Stimulated activated CD8-positive, alpha-beta memory T cell treated with anti-CD3 and anti-CD28 coated beads, Interleukin-12 subunit alpha, Interleukin-12 subunit beta, amount 100 ng/mL, for 1 hour (primary cell): ENCODE results near the gene ZSWIM7.

Experiments
- DNase-seq: peaks from one replicate; pipeline ENCODE4 v3.0.0-alpha.2; 2020; ENCODE audit warnings: low read depth

The ZSWIM7 gene, protein sequence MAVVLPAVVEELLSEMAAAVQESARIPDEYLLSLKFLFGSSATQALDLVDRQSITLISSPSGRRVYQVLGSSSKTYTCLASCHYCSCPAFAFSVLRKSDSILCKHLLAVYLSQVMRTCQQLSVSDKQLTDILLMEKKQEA

DNA sequence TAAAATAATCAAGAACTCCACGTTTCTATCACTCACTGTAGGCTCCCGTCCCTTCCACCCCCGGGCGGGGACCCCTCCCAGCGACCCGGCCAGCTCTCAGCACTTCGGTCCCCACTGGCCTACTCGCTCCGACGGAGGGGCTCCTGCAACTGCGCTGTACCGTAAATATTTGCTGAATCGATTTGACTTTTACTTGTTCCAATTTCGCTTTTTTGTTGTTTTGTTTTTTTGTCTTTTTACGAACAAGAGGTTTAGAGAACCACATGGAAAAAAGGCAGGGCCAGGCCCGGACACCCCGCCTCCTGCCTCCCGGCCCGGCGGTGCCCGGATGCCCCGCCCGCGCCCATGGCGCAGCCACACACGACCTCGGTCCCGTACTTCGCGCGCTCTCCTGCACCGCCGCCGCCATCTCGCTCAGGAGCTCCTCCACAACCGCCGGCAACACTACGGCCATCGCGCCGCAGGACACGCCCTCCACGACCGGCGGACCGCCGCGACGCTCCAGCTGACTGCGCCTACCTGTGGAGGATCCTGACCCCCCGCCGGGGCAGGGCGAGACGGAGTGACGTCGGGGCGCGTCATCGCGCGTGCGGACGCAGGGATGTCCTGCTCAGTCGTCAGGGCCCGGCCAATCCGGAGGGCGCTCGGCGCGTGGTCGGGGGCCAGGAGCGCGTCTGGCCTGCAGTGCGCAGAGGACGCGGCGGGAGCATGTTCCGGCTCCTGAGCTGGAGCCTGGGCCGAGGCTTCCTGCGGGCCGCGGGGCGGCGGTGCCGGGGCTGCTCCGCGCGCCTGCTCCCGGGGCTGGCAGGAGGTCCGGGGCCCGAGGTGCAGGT, at the start of gene ZSWIM7, which contains the start of gene TTC19:
Gene ZSWIM7 (minus strand): TSS at position 564 of the 833 bp plus-strand sequence. CDS start 110 bp downstream, at position 454.
Gene TTC19 (plus strand): TSS at position 684 of the 833 bp plus-strand sequence. CDS start 25 bp downstream, at position 709.
- DNase-seq, result peak; percentile 80

DNA sequence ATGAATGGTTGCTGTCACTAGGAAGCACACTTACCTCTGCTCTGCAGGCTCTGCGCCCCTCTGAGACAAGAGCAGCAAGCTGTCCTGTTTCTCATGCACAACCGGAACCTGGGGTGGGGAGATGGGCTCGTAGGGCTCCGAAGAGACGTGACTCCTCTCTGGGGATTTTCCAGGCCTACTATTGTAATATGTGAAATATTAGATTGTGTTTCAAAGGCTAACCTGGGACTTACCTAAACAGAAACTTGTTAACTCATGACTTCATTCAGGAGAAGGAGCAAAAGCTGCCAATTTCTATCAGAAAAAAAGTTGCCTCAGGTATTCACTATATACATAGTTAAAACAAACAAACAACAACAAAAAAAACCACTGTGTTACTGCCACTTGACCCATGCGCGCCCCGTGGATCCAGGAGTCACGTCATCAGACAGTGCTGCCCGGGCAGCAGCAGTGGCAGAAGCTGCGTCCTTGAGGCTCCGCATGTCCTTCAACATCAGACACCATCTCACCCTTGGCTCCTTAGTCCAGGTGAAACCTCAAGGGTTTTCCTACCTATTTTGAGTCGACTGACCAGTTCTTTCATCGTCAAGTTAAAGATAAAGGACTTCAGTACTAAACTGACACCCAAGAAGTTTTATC, 49.4 kb upstream of the ZSWIM7 start:
- DNase-seq, result no peak

DNA sequence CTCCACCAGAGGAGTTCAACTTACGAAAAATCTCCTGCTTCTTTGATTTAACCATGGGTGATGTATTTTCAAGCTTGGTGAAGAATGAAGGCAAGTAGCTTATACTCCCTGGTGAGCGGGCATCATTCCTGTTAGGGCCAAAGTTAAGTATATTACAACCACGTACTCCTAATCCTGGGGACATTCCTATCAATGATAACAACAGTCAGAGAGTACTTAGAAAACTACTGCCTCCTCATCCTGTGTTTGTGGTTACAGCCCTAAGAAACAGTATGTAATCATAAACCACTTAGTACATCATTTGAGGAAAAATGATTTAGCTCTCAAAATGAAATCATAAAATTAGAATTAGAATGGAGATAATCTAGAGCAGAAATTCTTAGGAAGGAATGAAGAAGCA, 47.5 kb upstream of the ZSWIM7 start:
- DNase-seq, result no peak

DNA sequence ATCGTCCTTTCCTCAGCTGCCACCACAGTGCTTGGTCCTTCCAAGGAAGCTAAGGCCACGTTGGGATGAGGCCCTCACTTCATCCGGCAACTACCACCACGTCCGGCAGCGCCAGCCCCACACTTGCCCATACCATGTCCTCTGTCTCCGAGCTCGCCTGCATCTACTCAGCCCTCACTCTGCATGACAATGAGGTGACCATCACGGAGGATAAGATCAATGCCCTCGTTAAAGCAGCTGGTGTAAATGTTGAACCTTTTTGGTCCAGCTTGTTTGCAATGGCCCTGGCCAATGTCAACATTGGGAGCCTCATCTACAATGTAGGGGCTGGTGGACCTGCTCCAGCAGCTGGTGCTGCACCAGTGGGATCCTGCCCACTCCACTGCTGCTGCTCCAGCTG, 45.0 kb upstream of the ZSWIM7 start:
- no peak for DNase-seq

DNA sequence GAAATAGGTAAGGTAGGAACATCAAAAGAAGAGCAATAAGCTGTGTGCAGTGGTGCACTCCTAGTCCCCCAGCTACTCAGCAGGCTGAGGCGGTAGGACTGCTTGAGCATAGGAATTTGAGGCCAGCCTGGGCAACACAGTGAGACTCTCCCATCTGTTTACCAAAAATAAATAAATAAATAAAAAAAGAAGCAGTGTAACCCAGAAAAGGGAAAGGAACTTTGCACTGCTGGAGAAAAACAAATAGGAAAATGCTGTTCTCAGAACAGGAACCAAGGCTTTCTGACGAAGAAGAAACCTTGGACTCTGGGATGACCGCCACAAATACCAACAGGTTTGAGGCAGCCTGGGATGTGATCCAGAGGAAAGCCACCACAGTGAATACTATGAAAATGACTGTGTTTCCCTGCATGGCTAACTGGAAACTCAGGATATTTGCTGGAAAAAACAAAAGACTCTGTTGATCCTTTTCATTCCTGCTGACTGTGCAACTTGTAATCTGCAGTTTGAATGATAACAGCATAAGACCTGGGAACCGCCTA, 41.3 kb upstream of the ZSWIM7 start:
- no peak for DNase-seq

DNA sequence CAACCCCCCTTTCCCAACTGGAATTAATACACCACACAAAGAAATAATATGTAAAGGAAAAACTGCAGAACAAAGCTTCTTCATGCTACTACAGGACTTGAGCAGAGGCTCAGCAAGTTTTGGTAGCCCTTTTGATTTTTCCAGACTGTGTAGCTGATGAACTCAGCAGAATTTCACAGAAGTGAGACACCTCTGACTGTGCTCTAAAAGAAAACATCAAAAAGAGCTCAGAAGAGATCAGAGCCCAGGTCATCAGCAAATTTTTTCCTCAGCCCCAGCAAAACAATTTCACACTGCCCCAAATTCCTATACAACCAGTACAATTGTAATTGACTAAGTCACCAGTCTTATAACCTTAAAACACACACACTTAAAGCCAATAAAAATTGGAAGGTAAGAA, 38.1 kb upstream of the ZSWIM7 start:
- DNase-seq, result no peak

DNA sequence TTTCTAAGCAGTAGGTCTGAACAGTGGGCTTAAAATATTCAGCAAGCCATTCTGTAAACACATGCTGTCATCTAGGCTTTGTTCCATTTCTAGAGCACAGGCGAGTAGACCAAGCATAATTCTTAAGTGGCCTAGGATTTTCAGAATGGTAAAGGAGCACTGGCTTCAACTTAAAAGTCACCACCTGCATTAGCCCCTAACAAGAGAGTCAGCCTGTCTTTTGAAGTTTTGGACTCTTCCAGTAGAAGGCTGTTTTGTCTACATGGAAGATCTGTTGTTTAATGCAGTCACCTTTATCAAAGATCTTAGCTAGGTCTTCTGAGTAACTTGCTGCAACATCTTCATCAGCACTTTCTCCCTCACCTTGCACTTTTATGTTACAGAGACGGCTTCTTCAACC, 36.8 kb upstream of the ZSWIM7 start:
- DNase-seq, result no peak

DNA sequence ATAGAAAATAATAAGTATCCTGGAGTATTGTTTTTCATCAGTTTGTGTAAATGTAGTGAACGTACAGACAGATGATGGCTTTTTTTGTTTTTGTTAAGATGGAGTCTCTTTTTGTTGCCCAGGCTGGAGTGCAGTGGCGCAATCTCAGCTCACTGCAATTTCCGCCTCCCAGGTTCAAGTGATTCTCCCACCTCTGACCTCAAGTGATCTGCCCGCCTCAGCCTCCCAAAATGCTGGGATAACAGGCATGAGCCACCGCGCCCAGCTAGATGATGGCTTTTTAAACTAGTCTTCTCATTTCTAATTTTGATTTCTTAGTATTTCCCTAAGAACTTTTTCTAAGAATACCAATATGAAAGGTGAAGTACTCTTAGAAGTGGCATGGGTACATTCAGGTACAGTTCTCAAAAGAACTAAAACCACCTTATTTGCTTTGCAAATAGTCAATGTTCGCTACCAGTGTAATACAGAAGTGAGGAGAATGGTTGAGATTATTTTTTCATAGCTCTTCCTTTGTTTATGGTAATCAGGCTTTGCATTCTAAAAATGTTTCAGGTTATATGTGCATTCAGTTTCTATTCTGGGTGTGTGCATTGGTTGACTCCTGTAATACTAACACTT, 34.3 kb upstream of the ZSWIM7 start:
- no peak for DNase-seq

DNA sequence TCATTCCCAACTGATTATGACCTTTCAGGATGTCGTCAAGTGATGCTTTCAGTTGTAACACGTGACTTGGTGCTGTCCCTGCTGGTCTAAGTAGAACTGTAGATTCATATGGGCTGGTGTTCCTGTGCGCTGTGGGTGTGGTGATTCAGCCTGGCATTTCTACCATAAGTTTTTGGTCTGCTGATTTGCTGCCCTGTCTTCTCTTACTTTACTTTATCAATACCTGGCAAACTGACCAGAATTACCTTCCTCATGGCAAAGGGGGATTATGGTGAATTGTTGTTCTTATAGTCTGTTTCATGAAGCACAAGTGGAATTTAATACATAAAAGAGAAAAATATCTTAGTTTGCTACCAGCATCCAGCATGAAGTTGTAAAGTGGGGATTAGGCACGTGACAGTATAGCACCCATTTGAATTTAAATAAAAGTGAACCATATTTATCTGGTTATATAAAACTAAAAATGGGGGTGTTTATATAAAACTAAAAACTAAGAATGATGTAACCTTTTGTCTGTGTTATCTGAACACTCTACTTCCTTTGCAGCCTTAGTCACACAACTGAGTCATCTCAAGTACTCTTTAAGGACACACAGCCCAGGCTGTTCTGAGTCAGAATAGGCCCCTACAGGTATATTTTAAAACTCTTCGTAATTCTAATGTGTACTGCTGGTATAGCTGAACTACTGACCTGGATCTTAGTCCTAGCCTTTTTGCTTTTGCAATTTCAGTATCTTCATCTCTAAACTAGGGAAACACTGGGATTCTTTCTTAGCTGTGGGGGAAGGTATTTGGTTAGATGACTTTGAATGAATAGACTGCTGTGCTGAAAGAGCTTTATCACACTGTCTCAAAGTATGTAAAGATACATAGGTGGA, 28.4 kb upstream of the ZSWIM7 start:
- DNase-seq, result peak; percentile 8

DNA sequence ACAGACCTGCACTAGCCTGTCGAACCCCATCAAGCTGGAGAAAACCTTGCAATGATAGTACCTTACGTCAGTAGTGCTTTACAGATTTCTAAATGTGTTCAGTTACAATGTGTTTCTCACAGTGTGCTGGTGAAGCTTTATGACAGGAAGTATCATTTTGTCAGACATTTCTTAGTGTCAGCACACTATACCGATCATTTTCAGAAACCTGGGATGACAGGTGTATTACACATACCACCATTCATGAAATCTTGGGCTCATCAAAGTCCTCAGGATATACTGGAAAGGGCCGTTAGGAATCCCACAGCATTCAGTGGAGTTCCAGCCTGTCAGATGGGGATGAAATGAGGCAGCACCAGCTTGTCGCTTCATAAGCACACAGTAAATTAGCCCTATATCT, 27.4 kb upstream of the ZSWIM7 start:
- DNase-seq, result no peak

DNA sequence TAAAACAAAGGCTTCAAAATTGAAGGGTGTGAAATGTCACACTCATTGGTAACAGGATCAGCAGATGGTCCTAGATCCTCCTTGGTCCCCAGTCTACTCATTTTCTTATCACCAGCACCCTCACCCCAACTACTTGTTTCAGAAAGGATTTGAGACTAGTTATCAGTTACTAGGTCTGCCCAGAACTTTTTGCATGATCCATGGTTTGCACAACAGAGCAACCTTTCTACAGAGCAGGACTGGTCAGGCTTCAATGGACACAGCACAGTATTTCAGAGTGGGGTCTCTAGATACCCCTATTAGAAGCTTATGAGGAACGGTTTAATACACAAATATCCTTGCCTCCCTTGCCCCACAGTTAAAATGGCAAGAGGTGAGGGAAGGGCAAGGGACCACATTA, 25.7 kb upstream of the ZSWIM7 start:
- no peak for DNase-seq

DNA sequence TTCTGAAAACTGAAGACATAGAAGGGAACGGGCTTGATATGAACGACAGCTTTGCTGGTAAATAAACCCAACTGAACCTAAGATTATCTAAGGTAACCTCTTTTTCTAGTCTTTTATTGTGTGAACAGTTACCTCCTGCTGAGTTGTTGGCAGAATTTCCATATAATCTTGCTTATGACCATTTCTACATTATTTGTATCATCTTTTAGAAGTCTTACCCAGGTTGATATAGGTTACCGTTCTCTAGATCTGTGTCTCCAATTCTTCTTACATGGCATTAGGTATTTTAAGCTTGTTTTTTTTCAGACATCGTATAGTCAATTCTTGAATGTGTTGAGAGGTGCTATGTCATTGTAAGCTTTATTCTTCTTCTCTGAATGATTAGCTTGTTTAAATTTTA, 24.4 kb upstream of the ZSWIM7 start:
- no peak for DNase-seq

DNA sequence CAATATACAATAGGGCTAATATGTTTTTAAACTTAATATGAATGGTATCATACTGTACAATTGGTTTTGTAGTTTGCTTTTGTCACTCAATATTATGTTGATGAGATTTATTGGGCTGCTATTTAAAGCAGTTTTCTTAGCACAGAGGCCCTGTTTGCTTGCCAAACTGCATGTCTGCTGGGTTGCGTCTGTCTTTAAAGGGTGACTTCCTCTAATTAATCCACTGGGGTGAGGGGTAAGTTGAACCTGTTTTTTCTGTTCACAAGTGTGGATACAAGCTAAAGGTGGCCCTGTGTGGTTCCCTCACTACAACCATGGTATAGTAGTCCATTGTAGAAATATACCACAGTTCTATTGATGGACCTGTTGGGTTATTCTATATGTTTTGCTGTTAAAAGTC, 19.8 kb upstream of the ZSWIM7 start:
- DNase-seq, result no peak

DNA sequence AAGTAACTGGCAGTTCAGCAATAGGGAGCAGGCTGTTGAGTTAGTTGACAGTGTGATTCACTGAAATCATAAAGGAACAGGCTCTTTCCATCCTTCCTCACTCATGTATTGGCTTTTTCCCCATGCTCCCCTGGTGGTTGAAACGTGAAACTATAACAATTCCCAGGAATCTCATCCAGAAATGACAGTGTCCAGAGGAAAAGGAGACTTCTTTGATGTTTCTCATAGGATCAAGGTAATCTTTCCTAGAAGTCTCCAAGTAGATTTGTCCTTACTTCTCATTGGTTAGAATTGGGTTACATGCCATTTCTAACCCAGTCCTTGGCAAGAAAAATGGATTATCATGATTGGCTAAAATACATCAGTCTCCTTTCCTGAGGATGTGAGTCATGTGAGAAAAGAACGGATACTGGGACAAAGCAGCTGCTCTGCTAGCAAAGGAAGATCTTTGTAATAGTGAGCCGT, 14.5 kb upstream of the ZSWIM7 start:
- no peak for DNase-seq

DNA sequence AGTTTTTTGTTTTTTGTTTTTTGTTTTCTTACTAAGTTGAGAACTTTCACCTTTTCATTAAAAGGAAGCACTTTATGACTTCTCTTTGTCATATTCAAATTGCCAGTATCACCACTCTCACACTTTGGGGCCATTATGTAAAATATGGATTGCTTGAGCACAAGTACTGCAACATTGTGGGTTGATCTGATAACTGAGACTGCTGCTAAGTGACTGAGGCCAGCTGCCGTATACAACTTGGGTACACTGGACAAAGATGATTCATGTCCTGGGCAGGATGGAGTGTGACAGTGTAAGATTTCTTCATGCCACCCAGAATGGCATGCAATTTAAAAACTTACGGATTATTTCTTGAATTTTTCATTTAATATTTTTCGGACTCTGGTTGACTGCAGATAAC, 7.9 kb upstream of the ZSWIM7 start:
- no peak for DNase-seq

DNA sequence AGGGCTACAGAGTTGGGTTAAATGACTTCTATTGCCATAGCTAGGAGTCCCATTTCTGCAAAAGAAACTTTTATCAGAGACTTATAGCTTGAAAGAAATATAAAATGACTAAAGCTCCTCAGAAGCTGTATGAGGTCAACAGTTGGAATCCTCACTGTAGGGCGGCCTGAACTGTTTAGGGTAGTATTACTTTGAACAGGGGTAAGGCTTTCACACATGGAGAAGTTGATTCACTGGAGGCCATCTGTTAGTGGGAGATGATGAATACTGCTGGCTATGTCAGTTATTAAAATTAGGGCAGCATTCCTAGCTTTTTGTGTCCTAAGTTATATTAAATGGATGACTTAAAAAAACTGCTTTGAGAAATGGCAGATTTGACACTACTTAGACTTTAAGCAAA, 6.1 kb upstream of the ZSWIM7 start:
- DNase-seq, result no peak

DNA sequence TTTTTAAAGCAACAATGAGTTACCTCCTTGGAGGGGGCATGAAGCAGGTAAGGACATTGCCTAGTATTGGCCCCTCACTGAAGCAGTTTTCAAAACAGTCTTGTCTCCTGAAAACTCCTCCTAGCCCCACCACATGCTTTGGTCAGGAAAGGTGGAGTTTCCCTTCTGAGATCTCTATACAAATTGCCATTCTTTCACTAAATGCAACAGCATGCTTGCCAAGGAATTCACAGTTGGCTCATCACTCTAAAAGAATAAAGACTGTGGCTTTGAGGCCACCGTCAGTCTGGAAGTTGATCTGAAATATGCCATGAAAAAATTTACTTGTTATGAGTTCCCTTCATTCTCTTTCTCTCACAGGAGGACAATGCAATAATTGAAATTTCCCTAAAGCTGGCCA, 4.3 kb upstream of the ZSWIM7 start:
- DNase-seq, result no peak

DNA sequence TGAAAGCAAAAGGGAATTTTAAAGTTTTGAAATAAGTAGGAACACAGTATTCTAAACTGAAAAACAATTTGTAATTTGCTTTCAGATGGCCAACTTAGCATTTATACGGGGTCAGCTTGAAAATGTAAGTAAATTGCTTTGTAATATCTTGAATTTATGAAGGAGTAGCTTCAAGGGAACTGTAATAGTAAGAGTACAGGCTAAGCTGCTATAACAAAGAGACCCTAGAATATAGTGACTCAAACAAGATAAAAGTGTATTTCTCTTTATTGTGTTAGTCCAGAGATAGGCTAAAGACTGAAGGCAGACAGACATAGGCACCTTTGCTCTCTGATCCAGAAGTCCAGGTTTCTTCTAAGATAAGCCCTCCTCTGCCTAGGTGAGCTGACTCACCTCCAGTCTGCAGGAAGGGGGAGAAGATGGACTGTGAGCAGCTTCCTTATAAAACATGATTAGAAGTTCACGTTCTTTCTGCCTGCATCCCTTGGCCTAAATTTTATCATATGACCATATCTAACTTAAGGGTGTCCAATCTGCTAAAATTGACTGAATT, 3.3 kb upstream of the ZSWIM7 start:
- DNase-seq, result no peak

DNA sequence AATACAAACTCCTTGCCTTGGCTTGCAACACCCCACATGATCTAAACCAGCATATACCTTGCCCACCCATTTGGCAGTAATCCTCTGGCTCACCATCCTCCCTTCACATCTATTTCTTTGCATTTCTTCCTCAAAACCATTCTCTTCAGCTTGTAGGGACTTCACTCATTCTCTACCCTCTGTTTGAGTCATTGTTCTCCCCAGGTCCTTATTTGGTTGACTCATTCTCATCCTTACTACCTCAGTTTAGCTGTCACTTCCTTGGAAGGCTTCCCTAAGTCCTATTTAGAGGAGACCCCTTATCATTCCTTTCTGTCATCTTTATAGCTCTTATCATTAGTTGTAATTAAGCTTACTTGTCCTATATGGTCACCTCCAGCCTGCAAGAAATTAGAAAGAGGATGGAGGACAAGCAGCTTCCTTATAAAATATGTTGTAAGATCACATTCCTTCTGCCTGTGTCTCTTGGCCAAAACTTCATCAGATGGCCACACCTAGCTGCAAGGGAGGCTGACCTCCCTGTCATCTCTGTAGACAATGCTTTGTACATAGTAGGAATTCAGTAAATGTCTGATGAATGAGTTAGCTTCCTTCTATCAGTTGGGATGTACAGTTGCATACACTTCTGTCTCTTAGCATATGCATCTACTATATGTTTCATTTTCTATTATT, 1.9 kb upstream of the ZSWIM7 start:
- no peak for DNase-seq

DNA sequence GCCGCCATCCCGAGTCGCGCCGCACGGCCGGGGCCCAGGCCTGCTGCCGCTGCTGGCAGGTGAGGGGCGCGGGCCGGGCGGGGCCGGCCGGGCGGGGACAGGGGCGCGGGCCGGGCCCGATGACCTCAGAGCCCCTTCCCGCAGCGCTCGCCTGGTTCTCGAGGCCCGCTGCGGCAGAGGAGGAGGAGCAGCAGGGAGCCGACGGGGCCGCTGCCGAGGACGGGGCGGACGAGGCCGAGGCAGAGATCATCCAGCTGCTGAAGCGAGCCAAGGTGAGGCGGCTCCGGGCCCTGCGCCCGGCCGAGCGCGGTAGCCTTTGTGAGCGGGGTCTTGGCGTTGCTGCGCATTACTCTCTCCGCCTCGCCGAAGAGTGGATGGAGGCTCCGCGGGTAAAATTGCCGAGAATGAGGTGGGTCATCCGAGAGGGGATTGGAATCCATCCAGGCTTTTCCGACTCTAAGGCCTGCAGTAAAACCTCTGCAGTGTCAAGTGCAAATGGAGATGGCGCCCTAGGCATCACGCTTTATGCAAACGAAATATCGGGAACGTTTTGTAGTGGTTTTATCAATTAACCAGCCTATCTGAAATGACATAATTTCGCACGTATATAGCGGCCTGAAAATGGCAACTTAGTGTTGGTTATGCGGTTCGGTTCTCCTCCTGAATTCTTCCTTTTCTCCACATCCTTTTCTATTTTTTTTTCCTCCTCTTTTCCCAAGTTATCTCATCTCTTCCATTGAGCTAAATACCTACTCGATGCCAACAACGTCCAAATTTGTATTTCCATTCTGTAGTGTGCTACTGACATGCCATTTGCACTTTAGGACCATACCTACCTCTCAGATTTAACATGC, 697 bp upstream of the ZSWIM7 start:
- DNase-seq, result no peak
